ENCODE measurements around the gene LASP1NB.

- TF ChIP-seq CTCF (conservative IDR thresholded peaks at IDR 0.05; ENCODE audit: low read length) (no peak), EZH2phosphoT487 (IDR thresholded peaks at IDR 0.05; ENCODE audit: borderline replicate concordance) (no peak)
Measured at GRCh38 chr17:38919316-38920078, 5.9 kb upstream of the LASP1NB start.

Data from Loucy (cell line).